Thoracic aorta (tissue), 2 donors: Measurements from ENCODE around the gene HERC3. TPM values are rescaled to one million over a fixed set of nuclear protein-coding genes. Genes with fewer than 3 reads are reported as not detected.

ENCODE experiments used
- ATAC-seq: fragments of 150-250 bp; one replicate; pipeline ENCODE4 v1.8.0; 2017; ENCODE audit warnings: low read depth; ENCODE audit not compliant: insufficient number of reproducible peaks, low FRiP score
- DNase-seq: peaks from one replicate; pipeline ENCODE4 v3.0.0-alpha.2; 2020; ENCODE audit warnings: low spot score
- H3K27ac ChIP-seq, 2 donors: fragments of 200-600 bp; sonication (generic); 1 replicate in 1 of 2; 2 replicates in 1 of 2; pipeline ENCODE4 v1.5.1; 2016; ENCODE audit warnings: mild to moderate bottlenecking in 2 of 2, moderate library complexity in 2 of 2
- H3K27me3 ChIP-seq: fragments of 200-600 bp; sonication (generic); replicated peaks from 2 replicates; pipeline ENCODE4 v1.6.0; 2016; ENCODE audit warnings: mild to moderate bottlenecking; ENCODE audit not compliant: insufficient read depth
- H3K36me3 ChIP-seq: fragments of 200-600 bp; sonication (generic); one replicate; pipeline ENCODE4 v1.5.1; 2016
- H3K4me1 ChIP-seq, 2 donors: fragments of 200-600 bp; sonication (generic); 1 replicate in 1 of 2; 2 replicates in 1 of 2; pipeline versions ENCODE4 v1.5.1 to v1.6.0; 2016; ENCODE audit warnings: low read depth in 2 of 2, mild to moderate bottlenecking in 1 of 2; ENCODE audit not compliant: control insufficient read depth in 1 of 2
- H3K4me3 ChIP-seq: fragments of 200-600 bp; sonication (generic); 2 replicates; pipeline ENCODE4 v1.5.1; 2016; ENCODE audit warnings: mild to moderate bottlenecking
- H3K9me3 ChIP-seq: fragments of 200-600 bp; sonication (generic); 2 replicates; pipeline ENCODE4 v1.5.1; 2016
- total RNA-seq, 2 donors: library from RNA; depleted of rRNA; stranded (reverse); fragments of >200 nt; gene quantifications; one replicate each; pipeline versions ENCODE4 v1.1.0 to v1.2.3, GENCODE V29; 2016
- TF ChIP-seq, protein P1 (sequence below): fragments of 200-600 bp; sonication (generic); IDR thresholded peaks from one replicate; pipeline ENCODE4 v1.5.1; 2019; ENCODE audit warnings: antibody characterized with exemption

The HERC3 gene
- total RNA-seq, 2 donors from 2014 or later, result 34.5 to 51.4 TPM

DNA sequence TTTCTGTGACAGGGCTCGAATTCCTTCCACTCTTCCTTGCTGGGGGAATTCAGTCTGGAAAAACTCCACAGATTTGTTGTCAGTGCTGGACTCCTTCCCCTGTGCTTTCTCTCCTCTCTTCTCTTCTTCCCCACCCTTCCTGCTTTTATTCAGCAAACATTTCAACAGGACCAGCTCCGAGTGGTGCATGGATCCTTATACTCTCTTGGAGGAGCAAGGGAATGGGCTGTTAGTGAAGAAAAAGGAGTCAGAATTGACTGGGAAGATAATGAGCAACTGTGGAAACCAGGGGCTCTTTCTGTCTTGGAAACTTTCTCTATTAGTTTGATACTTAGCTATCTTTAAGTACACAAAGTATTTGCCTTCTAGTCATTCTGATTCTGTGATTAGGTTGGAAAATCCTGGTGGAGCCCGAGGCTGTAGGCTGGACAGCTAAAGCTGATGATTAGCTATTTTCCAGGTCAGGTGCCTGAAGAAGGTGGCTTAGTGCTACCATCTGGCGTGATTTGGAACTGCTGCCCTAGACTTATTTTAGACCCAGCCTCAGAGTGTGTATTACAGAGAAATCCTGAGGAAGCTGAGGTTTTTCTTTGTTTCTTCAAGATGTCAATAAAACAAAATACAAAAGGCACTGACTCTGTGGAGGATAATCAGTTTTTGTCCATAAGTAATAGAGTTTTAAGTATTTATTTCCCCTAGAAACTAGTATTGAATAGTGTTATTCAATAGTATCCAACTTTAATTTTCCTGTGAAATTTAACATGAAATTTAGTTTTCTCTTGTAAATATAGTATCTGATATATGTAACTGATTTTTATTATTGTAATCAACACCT is 67.0 kb downstream of the HERC3 start:
- Histone ChIP-seq H3K36me3 (peaks cover 12% of the 10 kb centered on the region), H3K4me1 (peaks cover 0 to 12% of the 10 kb centered on the region in 2 donors), H3K9me3 (no peaks in the 10 kb centered on the region), H3K4me3 (no peak overlapping the region), H3K27me3 (no peaks in the 10 kb centered on the region), H3K27ac (peak overlapping the region; percentile 9 to 57)
- TF ChIP-seq, protein P1, sequence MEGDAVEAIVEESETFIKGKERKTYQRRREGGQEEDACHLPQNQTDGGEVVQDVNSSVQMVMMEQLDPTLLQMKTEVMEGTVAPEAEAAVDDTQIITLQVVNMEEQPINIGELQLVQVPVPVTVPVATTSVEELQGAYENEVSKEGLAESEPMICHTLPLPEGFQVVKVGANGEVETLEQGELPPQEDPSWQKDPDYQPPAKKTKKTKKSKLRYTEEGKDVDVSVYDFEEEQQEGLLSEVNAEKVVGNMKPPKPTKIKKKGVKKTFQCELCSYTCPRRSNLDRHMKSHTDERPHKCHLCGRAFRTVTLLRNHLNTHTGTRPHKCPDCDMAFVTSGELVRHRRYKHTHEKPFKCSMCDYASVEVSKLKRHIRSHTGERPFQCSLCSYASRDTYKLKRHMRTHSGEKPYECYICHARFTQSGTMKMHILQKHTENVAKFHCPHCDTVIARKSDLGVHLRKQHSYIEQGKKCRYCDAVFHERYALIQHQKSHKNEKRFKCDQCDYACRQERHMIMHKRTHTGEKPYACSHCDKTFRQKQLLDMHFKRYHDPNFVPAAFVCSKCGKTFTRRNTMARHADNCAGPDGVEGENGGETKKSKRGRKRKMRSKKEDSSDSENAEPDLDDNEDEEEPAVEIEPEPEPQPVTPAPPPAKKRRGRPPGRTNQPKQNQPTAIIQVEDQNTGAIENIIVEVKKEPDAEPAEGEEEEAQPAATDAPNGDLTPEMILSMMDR, result peak; percentile 90
- ATAC-seq (peak; percentile 92), DNase-seq (peak; percentile 25)

DNA sequence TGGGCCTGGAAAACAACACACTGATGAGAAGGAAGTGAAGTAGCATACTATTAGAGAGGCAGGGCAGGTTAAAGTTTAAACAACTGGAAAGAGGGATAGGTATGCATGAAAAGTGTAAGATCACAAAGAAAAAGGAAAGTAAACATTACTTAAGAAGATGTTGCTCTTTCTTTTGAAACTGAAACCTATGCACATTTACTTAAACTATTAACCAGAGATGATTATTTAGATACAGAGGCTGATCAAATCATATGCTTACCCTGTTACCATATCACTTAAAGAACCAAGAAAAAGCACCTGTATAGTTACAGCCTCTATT is 67.6 kb downstream of the HERC3 start:
- H3K27me3 ChIP-seq, result no peaks in the 10 kb centered on the region
- DNase-seq (no peak), ATAC-seq (no peak)
- H3K36me3 ChIP-seq, result peaks cover 10% of the 10 kb centered on the region
- peak overlapping the region in 1 of 2 donors; percentile 9 for H3K27ac ChIP-seq
- peaks cover 0 to 12% of the 10 kb centered on the region in 2 donors for H3K4me1 ChIP-seq
- H3K9me3 ChIP-seq, result no peaks in the 10 kb centered on the region
- TF ChIP-seq, protein P1, result no peak
- no peak overlapping the region for H3K4me3 ChIP-seq

DNA sequence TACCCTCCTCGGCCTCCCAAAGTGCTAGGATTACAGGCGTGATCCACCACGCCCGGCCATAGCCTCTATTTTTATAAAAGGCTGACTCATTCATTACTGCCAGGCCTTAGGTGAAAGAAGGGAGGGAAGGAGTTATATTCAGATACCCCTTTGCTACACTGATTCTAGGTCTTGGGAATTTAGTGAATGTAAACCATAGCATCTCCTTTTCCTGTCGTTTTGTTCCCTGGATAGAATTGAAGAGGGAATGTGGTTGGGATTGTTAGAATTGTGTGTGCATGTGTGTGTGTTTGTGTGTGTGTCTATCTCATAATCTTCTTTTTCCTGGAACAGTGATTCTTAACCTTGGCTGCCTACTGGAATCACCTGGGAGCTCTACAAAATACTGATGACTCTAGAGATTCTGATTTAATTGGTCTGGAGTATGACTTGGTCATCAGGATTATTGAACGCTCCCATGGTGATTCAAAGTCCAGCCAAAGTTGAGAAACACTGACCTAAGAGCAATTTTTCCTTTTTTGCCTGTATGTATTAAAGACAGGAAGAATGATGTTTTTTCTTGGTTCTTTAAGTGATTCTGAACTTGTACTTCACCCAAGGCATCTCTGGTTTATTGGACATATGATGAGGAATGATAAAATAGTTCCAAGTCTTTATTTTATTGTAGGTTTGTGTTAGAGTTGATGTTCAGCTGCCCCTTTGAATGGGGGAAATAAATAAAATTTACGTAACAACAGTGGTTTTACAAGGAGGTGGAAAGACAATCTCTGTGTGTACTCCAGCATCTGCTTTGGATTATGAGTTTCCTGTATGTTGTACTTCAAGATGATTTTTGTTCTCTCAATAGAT is 68.4 kb downstream of the HERC3 start:
- no peak for ATAC-seq
- H3K27me3 ChIP-seq, result no peaks in the 10 kb centered on the region
- DNase-seq, result no peak
- TF ChIP-seq, protein P1, result no peak
- H3K36me3 ChIP-seq, result peaks cover 3% of the 10 kb centered on the region
- H3K27ac ChIP-seq, result no peak overlapping the region
- no peaks in the 10 kb centered on the region for H3K9me3 ChIP-seq
- H3K4me3 ChIP-seq, result no peak overlapping the region
- H3K4me1 ChIP-seq, result peaks cover 0 to 12% of the 10 kb centered on the region in 2 donors

DNA sequence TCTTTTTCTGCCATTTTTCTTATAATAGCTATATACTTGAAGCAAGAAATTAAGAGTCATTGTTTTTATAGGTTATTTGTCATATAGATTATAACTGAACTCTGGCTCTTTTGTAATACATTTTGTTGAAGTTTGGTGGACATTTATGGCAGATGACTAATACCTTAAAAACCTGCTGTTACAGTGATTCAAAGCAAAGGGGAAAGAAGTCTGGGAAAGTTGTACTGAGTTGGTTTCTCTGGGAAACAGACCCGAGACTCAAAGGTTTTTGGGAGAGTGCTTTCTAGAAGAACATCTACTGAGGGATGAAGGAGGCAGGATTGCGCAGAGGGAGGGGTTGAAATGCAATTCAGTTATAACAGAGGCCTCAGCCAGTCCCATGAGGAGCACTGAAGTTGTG is 69.5 kb downstream of the HERC3 start:
- H3K4me1 ChIP-seq, result peaks cover 0 to 12% of the 10 kb centered on the region in 2 donors
- H3K27me3 ChIP-seq, result no peaks in the 10 kb centered on the region
- peak overlapping the region in 1 of 2 donors; percentile 9 for H3K27ac ChIP-seq
- DNase-seq (no peak), ATAC-seq (no peak)
- TF ChIP-seq, protein P1, result no peak
- H3K9me3 ChIP-seq, result no peaks in the 10 kb centered on the region
- no peak overlapping the region for H3K4me3 ChIP-seq
- H3K36me3 ChIP-seq, result no peaks in the 10 kb centered on the region

DNA sequence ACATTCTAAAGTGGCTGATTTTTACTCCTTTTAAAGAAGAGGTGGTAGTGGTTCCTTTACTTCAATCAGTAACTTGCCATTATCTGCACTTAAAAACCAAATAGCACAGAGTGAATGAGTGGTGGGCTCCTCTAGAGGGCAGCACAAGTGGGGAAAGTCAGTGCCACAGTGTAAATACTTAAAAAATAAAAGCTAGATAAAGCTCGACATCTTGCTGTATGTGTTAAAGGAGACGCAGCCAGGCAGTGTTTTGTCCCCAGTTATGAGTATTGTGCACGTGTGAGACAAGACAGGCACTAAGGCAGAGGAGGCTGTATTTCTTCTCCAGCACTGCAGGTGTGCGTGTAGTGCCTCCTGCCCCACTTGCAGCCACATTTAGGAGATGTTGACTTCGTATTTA is 80.7 kb downstream of the HERC3 start:
- Histone ChIP-seq H3K4me3 (no peak overlapping the region), H3K4me1 (peaks cover 0 to 4% of the 10 kb centered on the region in 2 donors), H3K27ac (no peak overlapping the region), H3K9me3 (no peaks in the 10 kb centered on the region), H3K27me3 (no peaks in the 10 kb centered on the region), H3K36me3 (peaks cover 12% of the 10 kb centered on the region)
- TF ChIP-seq, protein P1, result peak; percentile 40
- no peak for ATAC-seq
- no peak for DNase-seq
